GM21515 (cell line): ENCODE results near the gene NCOR1.
"Not testable (repeated sequence)": the region's sequence is repeated elsewhere in the genome, so short reads cannot be mapped to it uniquely, and the experiment has no call there.

Source experiments
- ATAC-seq: cut with Tn5 transposase; IDR thresholded peaks from one replicate; pipeline ENCODE4 v1.9.1; 2021; ENCODE audit not compliant: unreplicated experiment

NCOR1 gene

DNA sequence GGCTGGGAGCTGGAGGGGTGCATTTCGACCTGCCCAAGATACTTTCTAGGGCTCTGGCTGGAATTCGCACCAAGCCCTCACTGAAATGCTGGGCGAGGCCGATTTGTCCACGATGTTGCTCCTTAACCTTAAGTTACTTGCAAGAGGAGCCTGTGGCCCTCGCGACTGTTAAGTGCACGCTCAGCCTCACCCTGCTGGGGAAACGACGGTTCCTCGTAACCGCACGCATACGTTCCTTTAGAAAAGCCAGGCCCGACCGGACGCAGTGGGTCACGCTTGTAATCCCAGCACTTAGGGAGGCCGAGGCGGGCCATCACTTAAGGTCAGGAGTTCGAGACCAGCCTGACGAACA is 607 bp upstream of the NCOR1 start:
- ATAC-seq: no peak

DNA sequence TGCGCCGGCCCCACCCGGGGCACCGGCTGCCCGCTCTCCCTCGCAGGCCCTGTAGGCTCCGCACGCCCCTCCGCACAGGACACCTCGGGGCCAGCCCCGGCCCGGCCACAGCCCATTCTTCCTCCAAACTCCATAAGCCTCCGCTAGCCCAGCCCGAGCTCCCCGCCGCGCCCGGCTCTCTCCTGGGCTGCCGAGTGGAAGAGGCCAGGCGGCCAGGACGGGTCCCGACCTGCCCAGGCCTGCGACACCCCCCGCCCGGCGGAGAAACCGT is 397 bp downstream of the NCOR1 start:
- peak; percentile 35 for ATAC-seq

DNA sequence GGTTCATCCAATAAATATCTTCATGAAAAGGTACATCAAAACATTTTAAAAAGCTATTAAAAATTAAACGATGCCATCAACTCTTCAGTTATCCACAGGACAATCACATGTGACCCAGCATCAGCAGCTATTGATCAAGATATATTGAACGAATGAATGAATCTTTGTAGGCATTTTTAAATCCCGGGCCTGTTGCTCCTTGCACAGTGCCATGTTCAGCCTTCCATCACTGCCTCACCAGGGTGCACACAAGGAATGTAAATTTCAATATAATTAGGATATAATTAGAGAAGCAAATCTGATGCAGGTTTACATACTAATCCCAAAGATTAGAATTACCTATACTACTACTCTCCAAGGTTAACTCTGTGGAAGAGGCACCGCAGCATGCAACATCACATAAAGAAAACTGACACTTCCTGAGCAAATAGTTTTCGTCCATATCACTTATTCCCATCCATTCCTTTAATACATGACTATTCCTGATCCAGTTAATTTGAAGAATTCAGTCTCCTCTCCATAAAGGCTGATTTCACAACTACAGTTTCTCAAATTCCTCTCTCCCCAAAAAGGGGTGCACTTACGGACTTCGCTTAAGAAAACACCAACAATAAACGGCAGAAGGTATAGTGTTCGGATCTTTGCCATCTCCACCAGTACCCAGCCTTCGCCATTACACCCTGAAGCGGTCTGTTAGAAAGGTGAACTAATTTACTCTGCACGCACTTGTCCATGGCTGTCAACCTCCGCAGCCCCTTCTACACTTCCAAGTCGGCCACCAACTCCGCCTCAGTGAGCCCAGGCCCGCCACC is 938 bp downstream of the NCOR1 start:
- no peak for ATAC-seq

DNA sequence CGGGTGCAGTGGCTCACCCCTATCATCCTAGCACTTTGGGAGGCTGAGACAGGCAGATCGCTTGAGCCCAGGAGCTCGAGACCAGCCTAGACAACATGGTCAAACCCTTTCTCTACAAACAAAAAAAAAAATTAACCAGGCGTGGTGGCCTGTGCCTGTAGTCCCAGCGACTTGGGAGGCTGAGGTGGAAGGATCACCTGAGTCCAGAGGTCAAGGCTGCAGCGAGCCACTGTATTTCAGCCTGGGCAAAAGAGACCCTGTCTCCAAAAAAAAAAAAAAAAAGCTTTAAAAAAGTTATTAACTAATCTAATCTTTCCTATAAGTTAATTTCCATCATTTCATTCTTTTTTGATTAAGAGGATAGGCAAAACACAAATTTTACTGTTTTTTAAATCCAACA is 2.5 kb downstream of the NCOR1 start:
- no peak for ATAC-seq

DNA sequence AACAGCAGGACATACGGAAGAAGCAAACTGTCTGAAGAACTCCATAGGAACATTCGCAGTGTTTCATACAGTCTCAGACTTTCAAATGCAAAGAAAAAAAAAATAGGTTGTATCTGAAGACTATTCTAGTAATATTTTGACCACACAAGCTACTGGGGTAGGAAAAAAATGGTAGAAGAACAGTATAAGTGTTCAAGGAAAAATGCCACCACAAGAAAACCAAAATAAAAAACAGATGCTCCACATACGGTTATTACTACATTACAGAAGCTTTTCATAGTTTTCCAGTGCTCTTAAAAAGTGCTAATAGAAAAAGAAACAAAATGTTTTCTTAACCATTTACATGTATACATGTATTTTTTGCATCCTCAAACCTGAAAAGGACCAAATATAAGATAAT is 3.7 kb downstream of the NCOR1 start:
- no peak for ATAC-seq

DNA sequence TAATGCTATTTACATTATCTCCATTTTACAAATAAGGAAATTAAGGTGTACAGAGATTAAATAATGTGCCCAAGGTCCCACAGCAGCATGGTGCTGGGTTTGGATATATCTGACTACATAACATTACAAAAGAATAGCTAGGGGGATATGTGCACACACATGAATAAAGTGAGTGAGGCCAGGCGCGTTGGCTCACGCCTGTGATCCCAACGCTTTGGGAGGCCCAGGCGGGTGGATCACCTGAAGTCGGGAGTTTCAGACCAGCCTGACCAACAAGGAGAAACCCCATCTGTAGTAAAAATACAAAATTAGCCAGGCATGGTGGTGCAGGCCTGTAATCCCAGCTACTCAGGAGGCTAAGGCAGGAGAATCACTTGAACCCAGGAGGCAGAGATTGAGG is 10.6 kb downstream of the NCOR1 start:
- ATAC-seq: not testable (repeated sequence)

DNA sequence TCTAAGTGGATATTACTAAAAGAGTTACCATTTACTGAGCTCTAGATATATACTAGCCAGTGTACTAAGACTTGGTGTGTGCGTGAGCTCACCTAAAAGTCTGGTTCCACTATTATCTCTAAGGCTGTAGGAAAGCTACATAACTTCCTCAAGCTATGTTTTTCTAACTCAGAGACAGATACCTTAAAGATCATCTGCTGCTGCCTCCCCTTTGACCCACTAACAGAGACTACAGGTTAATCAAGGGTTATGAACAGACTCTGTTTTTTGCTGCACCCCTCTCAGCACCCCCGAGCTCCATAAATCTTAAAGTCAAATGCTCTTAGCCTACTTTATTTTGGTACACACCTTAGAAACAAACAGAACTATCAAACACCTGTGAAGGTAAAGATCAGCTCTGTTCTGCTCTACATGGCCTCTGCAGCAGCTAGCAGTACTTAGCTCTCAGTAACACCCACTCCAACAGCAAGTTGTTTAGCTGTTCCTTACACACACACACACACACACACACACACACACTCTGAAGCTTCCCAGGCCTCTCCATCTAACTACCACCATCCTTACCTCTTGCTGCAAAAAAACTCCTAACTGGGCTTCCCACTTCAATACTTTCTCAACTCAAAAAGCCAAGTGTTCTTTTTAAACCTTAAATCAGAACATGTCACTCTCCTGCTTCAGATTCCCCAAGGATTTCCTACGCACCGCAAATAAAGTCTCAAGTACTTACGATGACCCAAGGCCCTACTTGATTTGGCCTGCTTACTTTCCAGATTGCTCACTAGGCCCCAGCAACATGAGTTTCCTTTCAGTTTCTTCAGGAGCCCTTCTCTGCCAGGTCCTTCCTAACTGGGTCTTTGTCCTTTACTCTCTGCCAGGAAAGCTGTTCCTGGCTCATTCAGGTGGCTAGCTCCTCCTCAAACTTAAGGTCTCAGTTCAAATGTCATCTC is 12.5 kb downstream of the NCOR1 start:
- not testable (repeated sequence) for ATAC-seq

DNA sequence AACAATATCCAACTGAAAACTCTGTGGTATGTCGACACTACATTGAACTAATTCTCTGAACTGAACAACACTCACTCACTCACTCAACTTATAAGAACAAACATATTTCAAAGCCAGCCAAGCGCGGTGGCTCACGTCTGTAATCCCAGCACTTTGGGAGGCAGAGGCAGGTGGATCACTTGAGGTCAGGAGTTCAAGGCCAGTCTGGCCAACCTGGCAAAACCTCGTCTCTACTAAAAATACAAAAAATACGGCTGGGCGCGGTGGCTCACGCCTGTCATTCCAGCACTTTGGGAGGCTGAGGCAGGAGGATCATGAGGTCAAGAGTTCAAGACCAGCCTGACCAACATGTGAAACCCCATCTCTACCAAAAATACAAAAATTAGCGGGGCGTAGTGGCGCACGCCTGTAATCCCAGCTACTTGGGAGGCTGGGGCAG is 13.6 kb downstream of the NCOR1 start:
- not testable (repeated sequence) for ATAC-seq

DNA sequence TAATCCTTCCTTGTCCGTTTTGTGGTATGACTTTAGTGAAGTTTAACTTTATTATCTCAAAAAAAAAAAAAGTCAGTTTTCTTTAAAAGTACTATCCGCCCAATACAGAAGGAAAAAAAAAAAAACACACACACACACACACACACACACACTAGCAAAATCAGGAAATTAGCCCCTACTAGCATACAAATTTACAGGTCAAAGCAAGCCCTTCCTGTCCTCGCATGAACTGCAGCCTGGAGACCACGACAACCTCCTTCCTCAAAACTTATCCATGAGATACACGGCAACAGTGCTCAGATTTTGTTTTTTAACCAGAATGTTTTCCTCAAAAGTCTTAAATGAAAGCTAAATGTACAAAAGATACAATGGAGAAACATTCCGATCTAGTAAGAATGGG is 16.2 kb downstream of the NCOR1 start:
- ATAC-seq: no peak

DNA sequence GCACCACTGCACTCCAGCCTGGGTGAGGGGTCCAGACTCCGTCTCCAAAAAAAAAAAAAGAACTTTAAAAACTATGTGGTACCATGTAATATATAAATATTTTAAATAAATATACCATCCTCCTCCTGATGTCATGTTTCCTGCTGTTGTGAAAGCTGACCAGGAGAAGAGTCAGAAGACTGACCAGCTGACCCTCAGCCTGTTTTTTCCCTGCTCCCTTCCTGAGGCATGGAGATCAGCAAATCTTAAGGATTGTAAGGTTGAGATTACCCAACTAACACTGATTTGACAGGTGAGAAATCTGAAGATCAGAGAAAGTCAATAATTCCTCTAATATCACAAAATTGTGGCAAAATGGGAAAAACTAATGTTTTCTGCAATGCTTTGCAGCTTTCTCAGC is 18.1 kb downstream of the NCOR1 start:
- ATAC-seq: no peak

DNA sequence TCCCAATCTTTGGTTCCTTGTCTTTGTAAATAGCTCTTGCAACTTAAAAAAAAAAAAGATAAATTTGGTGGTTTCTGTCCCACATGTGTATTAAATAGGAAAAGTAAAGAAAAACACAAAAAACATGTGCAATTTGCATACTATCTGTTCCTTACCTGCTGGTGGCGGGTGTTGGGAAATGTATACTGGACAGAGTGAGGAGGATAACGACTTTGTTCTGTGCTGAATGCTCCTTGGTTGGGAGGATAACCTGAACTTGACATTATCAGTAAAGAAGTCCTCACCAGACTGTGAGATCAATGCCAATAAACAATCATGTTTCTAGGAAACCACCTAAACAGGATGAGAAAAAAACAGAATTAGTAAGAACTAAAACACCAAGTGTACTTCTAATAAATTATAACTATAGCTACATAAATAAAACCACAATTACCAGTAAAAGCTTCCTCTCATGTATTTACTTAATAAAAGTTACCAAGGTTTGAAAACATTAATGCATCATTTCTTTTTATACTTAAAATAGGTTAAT is 21.0 kb downstream of the NCOR1 start:
- not testable (repeated sequence) for ATAC-seq

DNA sequence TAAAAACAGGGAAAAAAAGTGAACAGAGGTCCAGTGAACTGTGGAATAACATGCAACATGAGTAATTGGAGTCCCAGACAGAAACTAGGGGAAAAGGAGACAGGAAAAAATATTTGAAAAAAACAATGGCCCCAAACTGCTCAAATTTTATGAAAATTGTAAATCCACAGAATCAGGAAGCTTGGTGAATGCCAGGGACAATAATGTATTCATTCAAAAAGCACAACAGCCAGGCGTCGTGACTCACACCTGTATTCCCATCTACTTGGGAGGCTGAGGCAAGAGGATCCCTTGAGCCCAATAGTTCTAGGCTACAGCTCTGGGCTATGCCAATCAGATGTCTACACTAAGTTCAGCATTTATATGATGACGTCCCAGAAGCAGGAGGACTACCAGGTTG is 23.7 kb downstream of the NCOR1 start:
- no peak for ATAC-seq

DNA sequence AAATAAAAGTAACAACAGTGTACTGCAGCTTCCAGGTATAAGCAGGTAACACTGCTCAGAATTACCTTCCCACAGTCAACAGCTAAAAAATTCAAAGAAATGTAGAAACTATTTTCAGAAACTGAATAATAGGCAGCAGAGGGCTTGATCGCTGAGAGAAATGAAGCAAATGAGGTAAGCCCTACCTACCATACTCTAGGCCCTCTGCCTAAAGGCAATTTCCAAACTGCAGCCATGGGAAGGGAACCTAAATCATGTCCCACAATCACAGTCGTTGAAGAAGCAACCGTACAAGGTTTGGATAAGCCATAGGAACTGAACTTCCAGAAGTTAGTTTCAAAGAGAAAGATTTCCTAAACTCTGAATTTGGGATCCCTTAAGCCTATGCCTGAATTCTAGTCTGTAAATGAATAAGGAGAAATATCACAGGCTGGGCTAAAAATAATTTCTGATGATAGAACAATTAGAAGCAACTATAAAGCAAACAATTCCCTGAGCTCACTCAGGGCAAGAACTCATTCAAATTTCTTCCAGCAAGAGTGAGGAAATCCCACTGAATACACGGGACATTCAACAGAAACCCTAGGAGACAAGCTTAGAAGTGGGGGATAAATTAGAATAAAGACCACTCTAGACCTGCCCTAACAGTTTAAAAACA is 24.5 kb downstream of the NCOR1 start:
- no peak for ATAC-seq

DNA sequence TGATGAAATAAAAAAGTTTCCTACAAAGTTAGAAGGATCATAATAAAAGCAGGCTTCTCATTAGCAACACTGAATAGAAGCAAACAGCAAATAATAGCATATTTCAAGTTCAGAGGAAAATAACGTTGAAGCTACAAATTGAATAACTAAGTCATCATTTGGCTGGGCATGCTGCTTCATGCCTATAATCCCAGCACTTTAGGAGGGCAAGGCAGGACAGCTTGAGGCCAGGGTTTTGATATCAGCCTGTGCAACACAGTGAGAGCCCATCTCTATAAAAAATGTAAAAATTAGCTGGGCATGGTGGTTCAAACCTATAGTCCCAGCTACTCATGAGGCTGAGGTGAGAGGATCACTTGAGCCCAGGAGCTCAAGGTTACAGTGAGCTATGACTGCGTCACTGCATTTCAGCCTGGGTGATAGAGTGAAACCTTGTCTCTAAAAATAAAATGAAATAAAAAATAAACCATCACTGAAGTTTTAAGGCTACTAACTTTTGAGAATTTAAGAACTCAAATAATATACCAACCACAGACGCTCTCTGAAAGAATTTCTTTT is 25.5 kb downstream of the NCOR1 start:
- no peak for ATAC-seq

DNA sequence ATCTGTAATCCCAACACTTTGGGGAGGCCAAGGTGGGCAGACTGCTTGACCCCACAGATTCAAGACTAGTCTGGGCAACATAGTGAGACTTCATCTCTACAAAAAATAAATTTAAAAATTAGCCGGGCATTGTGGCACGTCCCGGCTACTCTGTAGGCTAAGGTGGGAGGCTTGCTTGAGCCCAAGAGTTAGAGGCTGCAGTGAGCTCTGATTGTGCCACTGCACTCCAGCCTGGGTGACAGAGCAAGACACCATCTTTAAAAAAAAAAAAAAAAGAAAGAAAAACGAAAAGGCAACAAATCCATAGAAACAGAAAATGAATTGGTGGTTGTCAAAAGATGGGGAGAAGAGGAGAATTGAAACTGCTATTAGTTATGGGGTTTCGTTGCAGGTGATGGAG is 27.7 kb downstream of the NCOR1 start:
- no peak for ATAC-seq

DNA sequence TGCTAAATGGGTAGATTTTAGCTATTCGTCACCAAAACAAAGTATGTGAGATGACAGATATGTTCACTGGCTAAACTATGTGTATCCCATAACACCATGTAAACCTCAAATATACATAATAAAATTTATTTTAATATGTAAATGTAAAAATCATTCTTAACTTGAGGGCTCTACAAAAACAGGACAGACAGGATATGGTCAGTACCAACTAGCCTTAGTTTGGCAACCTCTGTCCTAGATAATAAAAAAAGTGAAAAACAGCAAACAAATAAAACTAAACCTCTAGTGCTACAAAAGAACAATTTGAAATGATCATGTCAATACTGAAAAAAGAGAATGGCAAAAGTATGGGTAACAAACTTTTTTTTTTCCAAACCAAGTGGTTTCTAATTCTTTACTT is 33.8 kb downstream of the NCOR1 start:
- ATAC-seq: no peak

DNA sequence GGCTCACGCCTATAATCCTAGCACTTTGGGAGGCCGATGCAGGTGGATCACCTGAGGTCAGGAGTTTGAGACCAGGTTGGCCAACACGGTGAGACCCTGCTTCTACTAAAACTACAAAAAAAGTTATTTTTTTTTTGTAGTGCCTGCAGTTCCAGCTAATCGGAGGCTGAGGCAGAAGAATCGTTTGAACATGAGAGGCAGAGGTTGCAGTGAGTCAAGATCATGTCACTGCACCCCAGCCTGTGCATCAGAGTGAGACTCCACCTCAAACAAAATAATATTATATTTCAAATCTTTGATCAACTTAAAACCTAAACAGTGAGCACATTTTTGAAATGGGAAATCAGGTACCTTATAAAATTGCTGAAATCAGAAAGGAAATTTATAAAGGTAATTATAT is 36.5 kb downstream of the NCOR1 start:
- no peak for ATAC-seq

DNA sequence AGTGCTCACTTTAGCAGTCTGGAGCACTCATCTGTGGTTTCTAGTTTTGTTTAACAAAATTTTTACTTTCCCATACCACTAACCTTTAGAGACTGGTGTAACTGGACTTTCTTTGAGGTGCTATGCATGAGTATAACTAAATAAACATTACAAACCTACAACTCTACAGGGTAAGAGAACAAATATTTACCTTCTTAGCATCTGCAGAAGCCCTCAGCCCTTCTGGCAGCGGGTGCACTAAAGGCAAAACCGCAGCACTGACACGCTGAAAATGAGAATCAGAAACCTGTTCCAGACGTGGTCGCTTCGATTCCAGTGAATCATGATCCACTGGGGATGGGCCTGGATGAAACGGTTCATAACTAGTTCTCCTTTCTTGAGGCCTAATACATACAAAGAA is 43.7 kb downstream of the NCOR1 start:
- no peak for ATAC-seq

DNA sequence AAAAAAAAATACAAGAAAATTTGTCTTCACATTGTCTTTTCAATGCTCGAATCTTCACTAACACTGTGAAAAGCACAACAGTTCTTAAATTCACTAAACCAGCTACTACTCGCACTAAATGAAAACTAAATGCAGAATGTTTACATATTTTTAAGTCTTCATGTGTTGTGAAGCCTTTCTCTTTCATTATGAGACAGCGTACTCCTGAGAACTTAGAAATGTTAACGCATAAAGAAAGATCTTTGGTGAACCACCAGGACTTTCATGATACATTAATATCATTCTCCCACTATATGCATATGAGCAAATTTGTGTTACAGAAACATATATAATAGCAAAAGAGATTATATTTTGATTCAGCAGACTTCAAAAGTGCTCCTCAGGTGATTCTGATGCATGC is 48.6 kb downstream of the NCOR1 start:
- not testable (repeated sequence) for ATAC-seq

DNA sequence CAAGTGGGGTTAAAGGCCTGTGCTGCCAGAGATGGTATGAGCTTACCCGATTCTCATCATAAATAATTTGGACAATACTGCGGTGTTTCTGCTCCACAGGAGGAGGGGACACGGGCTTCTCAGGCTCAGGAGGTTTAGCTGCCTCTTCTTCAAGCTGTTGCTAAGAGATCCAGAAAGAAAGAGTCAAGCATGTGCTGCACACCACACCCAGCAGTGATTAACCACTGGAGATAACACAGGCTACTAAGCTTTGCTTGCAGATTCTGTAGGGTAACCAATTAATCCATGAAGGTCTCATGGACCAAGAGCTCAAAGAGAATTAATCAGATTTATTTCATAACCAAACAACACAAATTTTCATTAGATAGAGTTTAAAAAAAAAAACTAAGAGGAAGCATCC is 56.6 kb downstream of the NCOR1 start:
- ATAC-seq: no peak

DNA sequence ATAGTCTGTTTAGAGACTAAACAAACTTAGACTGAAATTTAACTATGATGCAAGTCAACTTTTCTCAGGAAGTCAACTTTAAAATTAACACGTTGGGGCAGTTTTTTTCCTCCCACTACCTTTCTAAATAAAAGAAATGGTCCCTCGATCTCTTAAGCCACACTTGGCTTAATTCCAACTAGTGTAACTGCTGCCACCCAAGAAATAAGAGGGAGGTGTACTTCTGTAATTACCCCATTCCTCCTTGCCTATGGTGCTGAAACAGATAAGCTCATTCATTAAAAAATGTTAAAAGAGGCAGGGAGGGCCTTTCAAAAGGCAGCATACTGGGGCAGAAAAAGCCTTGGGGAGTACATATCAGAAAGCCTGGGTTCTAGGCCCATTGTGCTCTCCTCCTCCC is 59.8 kb downstream of the NCOR1 start:
- no peak for ATAC-seq
